A549 (cell line): Measurements from ENCODE around the gene NME3.

ENCODE experiments used
- CTCF ChIP-seq: fragments of >200 bp; sonication (Bioruptor Twin); formaldehyde crosslinking; IDR thresholded peaks from 3 replicates; pipeline ENCODE4 v1.5.1; 2016
- FOSL2 ChIP-seq, 2 experiments: fragments of 450-650 bp in 1 of 2; fragments of >200 bp in 1 of 2; sonication (Bioruptor Twin) in 1 of 2; formaldehyde crosslinking; IDR thresholded peaks; 2 replicates each; pipeline versions ENCODE4 v1.5.0 to v1.6.1; 2016 to 2020; ENCODE audit warnings: mild to moderate bottlenecking in 1 of 2, moderate library complexity in 1 of 2
- REST ChIP-seq: fragments of 200-600 bp; sonication (generic); IDR thresholded peaks from 2 replicates; pipeline ENCODE4 v1.6.1; 2016; ENCODE audit warnings: antibody characterized with exemption, mild to moderate bottlenecking, moderate library complexity

- TF ChIP-seq CTCF: no peak
- no peak for TF ChIP-seq REST
- no peak for TF ChIP-seq FOSL2 (IDR thresholded peaks at IDR 0.05)
- no peak for TF ChIP-seq FOSL2 (CRISPR knock-in tag; IDR thresholded peaks at IDR 0.05)
These were observed 9.3 kb upstream of the NME3 start for GRCh38 chr16:1780677-1781072.
